ENCODE data around the gene ZEB2. TPM values are rescaled to one million over a fixed set of nuclear protein-coding genes. Genes with fewer than 3 reads are reported as not detected.

Gene ZEB2
- total RNA-seq, 1 donor from 2014 or later: 88.5 TPM

DNA sequence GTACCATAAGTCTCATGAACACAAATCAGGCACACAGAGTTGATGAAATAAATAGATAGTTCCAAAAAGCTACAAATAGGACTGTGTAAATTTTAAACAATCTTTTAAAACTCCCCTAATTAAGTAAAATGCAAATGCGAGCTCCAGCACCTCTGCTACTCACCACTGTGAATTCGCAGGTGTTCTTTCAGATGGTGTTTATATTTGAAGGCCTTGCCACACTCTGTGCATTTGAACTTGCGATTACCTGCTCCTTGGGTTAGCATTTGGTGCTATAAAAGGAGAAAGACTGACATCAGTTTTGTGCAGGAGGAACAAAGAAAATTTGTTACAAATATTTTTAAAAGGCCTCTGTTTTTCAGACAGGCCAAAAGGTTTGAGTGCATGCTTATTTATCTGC, 118.9 kb downstream of the ZEB2 start:
- Mint-ChIP-seq H3K4me1 (ENCODE audit: unreplicated experiment) (peaks cover 10% of the 10 kb centered on the region), H3K36me3 (peaks cover 31% of the 10 kb centered on the region), H3K27ac (no peak overlapping the region), H3K27me3 (peaks cover 7% of the 10 kb centered on the region), H3K9me3 (no peaks in the 10 kb centered on the region), H3K4me3 (no peak overlapping the region)
- DNase-seq (ENCODE audit: extremely low spot score, unreplicated experiment): no peak
- TF ChIP-seq, protein P1, sequence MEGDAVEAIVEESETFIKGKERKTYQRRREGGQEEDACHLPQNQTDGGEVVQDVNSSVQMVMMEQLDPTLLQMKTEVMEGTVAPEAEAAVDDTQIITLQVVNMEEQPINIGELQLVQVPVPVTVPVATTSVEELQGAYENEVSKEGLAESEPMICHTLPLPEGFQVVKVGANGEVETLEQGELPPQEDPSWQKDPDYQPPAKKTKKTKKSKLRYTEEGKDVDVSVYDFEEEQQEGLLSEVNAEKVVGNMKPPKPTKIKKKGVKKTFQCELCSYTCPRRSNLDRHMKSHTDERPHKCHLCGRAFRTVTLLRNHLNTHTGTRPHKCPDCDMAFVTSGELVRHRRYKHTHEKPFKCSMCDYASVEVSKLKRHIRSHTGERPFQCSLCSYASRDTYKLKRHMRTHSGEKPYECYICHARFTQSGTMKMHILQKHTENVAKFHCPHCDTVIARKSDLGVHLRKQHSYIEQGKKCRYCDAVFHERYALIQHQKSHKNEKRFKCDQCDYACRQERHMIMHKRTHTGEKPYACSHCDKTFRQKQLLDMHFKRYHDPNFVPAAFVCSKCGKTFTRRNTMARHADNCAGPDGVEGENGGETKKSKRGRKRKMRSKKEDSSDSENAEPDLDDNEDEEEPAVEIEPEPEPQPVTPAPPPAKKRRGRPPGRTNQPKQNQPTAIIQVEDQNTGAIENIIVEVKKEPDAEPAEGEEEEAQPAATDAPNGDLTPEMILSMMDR (conservative IDR thresholded peaks at IDR 0.05): no peak

DNA sequence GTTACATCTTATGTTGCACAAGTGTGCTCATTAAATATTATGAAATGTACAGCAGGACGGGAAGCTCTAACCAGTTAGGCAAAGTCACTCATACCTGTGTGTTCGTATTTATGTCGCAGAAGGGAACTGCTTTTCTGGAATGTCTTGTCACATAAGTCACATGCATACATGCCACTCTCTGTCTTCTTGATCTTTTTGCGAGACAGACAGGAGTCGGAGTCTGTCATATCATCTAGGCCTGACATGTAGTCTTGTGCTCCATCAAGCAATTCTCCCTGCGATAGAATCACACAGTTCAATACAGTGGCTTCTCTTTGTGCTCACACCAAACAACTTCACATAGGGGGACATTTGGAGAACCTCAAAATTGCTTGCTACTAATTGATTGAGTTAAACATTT, 123.6 kb downstream of the ZEB2 start:
- peaks cover 9% of the 10 kb centered on the region for H3K27me3 Mint-ChIP-seq
- peaks cover 36% of the 10 kb centered on the region for H3K36me3 Mint-ChIP-seq
- no peak overlapping the region for H3K27ac Mint-ChIP-seq
- TF ChIP-seq, protein P1 (conservative IDR thresholded peaks at IDR 0.05): no peak
- DNase-seq (ENCODE audit: extremely low spot score, unreplicated experiment): no peak
- no peaks in the 10 kb centered on the region for H3K4me1 Mint-ChIP-seq (ENCODE audit: unreplicated experiment)
- H3K9me3 Mint-ChIP-seq: no peaks in the 10 kb centered on the region
- H3K4me3 Mint-ChIP-seq: no peak overlapping the region

DNA sequence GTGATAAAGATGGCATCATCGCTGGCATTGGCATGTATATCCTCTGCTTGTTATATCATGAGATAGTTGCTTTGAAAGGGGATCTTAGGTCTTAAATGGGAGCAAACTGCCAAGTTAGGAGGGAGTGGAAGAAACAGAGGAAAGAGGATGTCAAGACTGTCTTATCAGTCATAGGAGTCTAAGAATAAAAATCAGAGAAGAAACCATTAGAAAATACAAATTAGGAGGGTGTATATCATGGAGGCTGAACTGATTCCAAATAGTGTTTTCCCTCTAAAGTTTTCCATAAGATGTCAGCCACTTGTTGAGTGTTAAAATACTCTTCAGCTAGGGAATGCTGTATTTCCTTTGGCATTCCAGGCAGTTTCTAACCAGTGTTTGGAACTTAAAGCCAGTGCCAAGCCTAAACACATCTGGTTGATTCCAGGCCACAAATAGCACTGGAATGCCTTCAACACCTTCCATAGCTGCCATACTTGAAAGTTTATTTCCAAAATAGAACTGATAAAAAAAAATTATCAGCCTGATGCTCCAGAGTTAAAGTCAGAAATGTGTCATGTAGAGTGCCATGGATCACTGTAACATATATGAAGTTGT, 129.4 kb downstream of the ZEB2 start:
- H3K27ac Mint-ChIP-seq: no peak overlapping the region
- H3K27me3 Mint-ChIP-seq: peaks cover 6% of the 10 kb centered on the region
- peaks cover 17% of the 10 kb centered on the region for H3K36me3 Mint-ChIP-seq
- H3K4me1 Mint-ChIP-seq (ENCODE audit: unreplicated experiment): no peaks in the 10 kb centered on the region
- TF ChIP-seq, protein P1 (conservative IDR thresholded peaks at IDR 0.05): no peak
- H3K9me3 Mint-ChIP-seq: no peaks in the 10 kb centered on the region
- no peak overlapping the region for H3K4me3 Mint-ChIP-seq
- no peak for DNase-seq (ENCODE audit: extremely low spot score, unreplicated experiment)

DNA sequence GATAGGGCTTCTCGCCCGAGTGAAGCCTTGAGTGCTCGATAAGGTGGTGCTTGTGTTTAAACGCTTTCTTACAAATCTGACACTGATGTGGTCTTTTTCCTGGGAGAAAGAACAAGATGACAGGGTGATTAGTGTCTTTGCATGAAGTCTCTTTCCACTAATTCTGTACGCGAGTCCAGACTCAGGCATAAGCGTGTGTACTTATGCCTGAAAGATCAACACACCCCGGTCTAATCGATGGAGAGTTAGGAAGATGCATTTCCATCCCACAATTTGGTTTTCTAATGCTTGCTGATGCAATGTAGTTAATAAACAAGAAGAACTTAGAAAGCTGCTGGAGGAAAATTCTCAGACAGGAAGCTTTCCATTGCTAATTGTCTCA, 130.0 kb downstream of the ZEB2 start:
- H3K27ac Mint-ChIP-seq: no peak overlapping the region
- no peaks in the 10 kb centered on the region for H3K9me3 Mint-ChIP-seq
- no peak overlapping the region for H3K4me3 Mint-ChIP-seq
- TF ChIP-seq, protein P1 (conservative IDR thresholded peaks at IDR 0.05): no peak
- H3K36me3 Mint-ChIP-seq: peaks cover 13% of the 10 kb centered on the region
- no peak for DNase-seq (ENCODE audit: extremely low spot score, unreplicated experiment)
- H3K4me1 Mint-ChIP-seq (ENCODE audit: unreplicated experiment): no peaks in the 10 kb centered on the region
- peaks cover 6% of the 10 kb centered on the region for H3K27me3 Mint-ChIP-seq

DNA sequence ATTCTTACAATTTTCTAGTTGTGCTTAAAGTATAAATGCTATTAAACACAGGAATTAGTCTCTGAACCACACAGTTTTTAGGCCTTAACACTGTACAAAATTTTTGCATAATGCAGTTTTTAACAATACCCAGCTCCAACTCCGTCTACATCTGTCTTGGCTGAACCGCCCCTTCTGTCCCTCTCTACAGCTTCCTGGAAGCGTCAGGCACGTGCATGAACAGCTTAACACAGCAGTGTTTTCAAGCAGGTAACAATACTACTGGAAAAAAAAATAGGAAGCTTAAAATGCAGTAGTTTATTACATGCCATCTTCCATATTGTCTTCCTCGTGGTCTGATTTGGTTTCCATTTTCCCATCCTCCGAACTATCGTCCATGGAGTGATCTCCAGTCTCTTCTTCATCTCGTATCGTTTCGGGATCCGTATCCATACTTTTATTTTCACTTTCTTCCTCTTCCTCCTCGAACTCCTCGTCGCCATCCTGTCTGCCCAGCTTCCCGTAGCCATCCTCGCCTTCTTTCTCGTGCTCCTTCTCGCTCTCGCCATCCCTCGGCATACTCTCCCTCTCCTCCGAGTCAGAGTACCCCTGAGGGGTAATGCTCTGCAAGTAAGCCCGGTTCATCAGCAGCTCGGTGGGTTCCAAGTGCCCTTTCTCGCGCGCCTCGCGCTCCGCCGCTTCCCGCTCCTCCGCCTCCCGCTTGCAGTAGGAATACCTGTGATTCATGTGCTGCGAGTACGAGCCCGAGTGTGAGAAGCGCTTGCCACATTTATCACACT, 130.6 kb downstream of the ZEB2 start:
- Mint-ChIP-seq H3K4me3 (no peak overlapping the region), H3K9me3 (no peaks in the 10 kb centered on the region), H3K36me3 (peaks cover 13% of the 10 kb centered on the region), H3K27ac (no peak overlapping the region), H3K4me1 (ENCODE audit: unreplicated experiment) (no peaks in the 10 kb centered on the region), H3K27me3 (peaks cover 6% of the 10 kb centered on the region)
- TF ChIP-seq, protein P1 (conservative IDR thresholded peaks at IDR 0.05): no peak
- DNase-seq (ENCODE audit: extremely low spot score, unreplicated experiment): no peak

Data from type B pancreatic cell (in vitro differentiated cells).